ENCODE data around the gene NSD2. TPM values are rescaled to one million over a fixed set of nuclear protein-coding genes. Genes with fewer than 3 reads are reported as not detected.

NSD2 gene
- total RNA-seq, 1 donor from 2014 or later = 176 TPM

DNA sequence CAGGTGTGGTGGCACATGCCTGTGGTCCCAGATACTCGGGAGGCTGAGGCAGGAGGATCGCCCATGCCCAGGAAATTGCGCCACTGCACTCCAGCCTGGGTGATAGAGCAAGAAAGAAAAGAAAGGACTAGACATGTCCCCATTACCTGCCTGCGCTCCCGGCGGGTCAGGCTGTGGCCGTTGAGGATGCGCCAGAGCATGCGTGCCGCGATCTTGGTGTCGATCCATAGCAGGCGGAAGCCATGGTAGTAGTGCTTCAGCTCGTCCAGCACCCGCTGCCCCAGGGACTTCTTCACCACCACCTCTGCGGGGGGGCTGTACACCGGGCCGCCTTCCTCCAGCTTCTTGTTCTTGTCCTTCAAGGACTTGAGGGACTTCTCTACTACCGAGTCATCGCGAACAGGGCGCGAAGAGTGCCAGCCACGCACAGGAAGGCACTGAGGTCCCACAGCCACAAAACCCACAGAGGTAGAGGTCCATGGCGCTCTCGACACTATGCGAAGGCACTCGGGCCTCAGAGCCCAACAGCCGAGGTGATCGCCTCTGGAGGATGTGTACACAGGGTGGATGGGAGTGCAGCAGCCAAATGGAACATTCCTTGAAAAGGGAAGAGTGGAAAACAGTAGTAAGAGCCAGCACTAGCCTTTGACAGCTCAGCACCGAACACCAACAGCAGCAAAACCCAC is 29.8 kb upstream of the NSD2 start:
- H3K9me3 ChIP-seq (ENCODE audit: low read depth) = no peaks in the 10 kb centered on the region
- peak overlapping the region; percentile 46 for H3K27ac Mint-ChIP-seq
- peaks cover 24% of the 10 kb centered on the region for H3K36me3 Mint-ChIP-seq
- H3K4me2 ChIP-seq = no peak overlapping the region
- H3K27me3 ChIP-seq = no peaks in the 10 kb centered on the region
- H3K27me3 Mint-ChIP-seq (ENCODE audit: insufficient read depth, low read depth) = no peaks in the 10 kb centered on the region
- no peaks in the 10 kb centered on the region for H3K79me2 ChIP-seq (ENCODE audit: low read depth)
- no peaks in the 10 kb centered on the region for H3K9me3 Mint-ChIP-seq
- no peak overlapping the region for H3K27ac ChIP-seq
- TF ChIP-seq EZH2 (IDR thresholded peaks at IDR 0.05) (no peak), EZH2phosphoT487 (IDR thresholded peaks at IDR 0.05) (no peak)
- TF ChIP-seq, protein P1, sequence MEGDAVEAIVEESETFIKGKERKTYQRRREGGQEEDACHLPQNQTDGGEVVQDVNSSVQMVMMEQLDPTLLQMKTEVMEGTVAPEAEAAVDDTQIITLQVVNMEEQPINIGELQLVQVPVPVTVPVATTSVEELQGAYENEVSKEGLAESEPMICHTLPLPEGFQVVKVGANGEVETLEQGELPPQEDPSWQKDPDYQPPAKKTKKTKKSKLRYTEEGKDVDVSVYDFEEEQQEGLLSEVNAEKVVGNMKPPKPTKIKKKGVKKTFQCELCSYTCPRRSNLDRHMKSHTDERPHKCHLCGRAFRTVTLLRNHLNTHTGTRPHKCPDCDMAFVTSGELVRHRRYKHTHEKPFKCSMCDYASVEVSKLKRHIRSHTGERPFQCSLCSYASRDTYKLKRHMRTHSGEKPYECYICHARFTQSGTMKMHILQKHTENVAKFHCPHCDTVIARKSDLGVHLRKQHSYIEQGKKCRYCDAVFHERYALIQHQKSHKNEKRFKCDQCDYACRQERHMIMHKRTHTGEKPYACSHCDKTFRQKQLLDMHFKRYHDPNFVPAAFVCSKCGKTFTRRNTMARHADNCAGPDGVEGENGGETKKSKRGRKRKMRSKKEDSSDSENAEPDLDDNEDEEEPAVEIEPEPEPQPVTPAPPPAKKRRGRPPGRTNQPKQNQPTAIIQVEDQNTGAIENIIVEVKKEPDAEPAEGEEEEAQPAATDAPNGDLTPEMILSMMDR (IDR thresholded peaks at IDR 0.05) = no peak
- H3F3A ChIP-seq (ENCODE audit: low read depth) = no peaks in the 10 kb centered on the region
- H3K4me3 ChIP-seq = no peak overlapping the region
- peaks cover 5% of the 10 kb centered on the region for H3K4me1 Mint-ChIP-seq
- H3K4me3 Mint-ChIP-seq = no peak overlapping the region
- H3K4me1 ChIP-seq = no peaks in the 10 kb centered on the region
- peaks cover 6% of the 10 kb centered on the region for H4K20me1 ChIP-seq (ENCODE audit: low read depth)
- H3K9ac ChIP-seq = no peak overlapping the region
- no peaks in the 10 kb centered on the region for H3K36me3 ChIP-seq
- H2AFZ ChIP-seq (replicated peaks) = no peak overlapping the region
- DNase-seq (ENCODE audit: low spot score) = no peak

DNA sequence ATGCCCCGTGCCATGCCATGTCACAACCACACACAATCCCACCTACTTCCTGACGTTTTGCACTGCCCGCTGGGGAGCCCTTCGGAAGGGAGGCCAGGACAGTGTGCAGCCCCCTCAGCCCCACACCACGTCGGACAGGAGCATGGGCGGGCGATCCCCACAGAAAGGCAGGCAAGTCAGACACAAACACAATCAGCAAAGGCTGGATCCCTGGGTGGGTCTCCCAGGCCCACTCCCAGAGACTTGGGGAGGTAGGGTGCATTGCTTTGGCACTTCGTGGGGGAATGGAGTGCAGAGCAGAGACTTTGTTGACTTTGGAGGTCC is 29.3 kb upstream of the NSD2 start:
- TF ChIP-seq, protein P1 (IDR thresholded peaks at IDR 0.05) = no peak
- no peak for TF ChIP-seq EZH2 (IDR thresholded peaks at IDR 0.05)
- TF ChIP-seq EZH2phosphoT487 (IDR thresholded peaks at IDR 0.05) = no peak
- H3K4me3 Mint-ChIP-seq = no peak overlapping the region
- no peak overlapping the region for H3K27ac Mint-ChIP-seq
- H3K27me3 Mint-ChIP-seq (ENCODE audit: insufficient read depth, low read depth) = no peaks in the 10 kb centered on the region
- DNase-seq (ENCODE audit: low spot score) = no peak
- no peaks in the 10 kb centered on the region for H3K27me3 ChIP-seq
- H3K4me1 ChIP-seq = no peaks in the 10 kb centered on the region
- no peak overlapping the region for H3K9ac ChIP-seq
- H3K36me3 ChIP-seq = no peaks in the 10 kb centered on the region
- H3K4me2 ChIP-seq = no peak overlapping the region
- peaks cover 26% of the 10 kb centered on the region for H3K36me3 Mint-ChIP-seq
- no peaks in the 10 kb centered on the region for H3F3A ChIP-seq (ENCODE audit: low read depth)
- no peaks in the 10 kb centered on the region for H3K9me3 Mint-ChIP-seq
- H2AFZ ChIP-seq (replicated peaks) = no peak overlapping the region
- no peak overlapping the region for H3K4me3 ChIP-seq
- peaks cover 5% of the 10 kb centered on the region for H3K4me1 Mint-ChIP-seq
- no peaks in the 10 kb centered on the region for H3K9me3 ChIP-seq (ENCODE audit: low read depth)
- no peaks in the 10 kb centered on the region for H3K79me2 ChIP-seq (ENCODE audit: low read depth)
- H4K20me1 ChIP-seq (ENCODE audit: low read depth) = peaks cover 6% of the 10 kb centered on the region
- H3K27ac ChIP-seq = no peak overlapping the region

DNA sequence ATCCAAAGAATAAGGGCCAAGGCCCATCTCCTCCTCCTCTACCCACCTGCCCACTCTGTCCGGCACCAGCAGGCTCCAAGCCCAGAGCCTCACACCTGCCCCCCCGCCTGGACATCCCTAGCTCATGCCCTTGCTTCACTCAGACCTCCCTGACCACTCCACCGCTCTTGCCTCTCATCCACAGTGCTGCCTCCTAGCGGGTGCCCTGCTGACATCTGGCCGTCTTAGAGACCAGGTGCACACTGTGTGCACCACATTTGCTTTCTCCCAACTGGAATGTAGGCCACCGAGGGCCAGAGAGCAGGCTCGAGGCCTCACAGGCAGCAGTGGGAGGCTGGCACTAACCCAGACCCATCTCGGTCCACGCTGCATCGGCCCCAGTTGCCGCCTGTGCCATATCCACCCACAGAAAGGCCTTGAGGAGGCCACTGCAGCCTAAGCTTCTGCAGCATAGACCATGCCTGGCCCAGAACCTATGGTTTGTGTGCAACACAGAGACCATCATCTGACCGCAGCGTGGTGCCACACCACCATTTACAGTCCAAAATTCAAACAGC is 28.8 kb upstream of the NSD2 start:
- Histone ChIP-seq H3K9ac (no peak overlapping the region), H3K79me2 (ENCODE audit: low read depth) (no peaks in the 10 kb centered on the region), H3K9me3 (ENCODE audit: low read depth) (no peaks in the 10 kb centered on the region), H3K27ac (no peak overlapping the region), H4K20me1 (ENCODE audit: low read depth) (peaks cover 6% of the 10 kb centered on the region), H3F3A (ENCODE audit: low read depth) (no peaks in the 10 kb centered on the region), H2AFZ (replicated peaks) (no peak overlapping the region), H3K36me3 (no peaks in the 10 kb centered on the region), H3K4me3 (no peak overlapping the region), H3K4me1 (no peaks in the 10 kb centered on the region), H3K27me3 (no peaks in the 10 kb centered on the region), H3K4me2 (no peak overlapping the region)
- TF ChIP-seq, protein P1 (IDR thresholded peaks at IDR 0.05) = no peak
- TF ChIP-seq EZH2 (IDR thresholded peaks at IDR 0.05) (no peak), EZH2phosphoT487 (IDR thresholded peaks at IDR 0.05) (no peak)
- peaks cover 4% of the 10 kb centered on the region for H3K4me1 Mint-ChIP-seq
- H3K9me3 Mint-ChIP-seq = no peaks in the 10 kb centered on the region
- no peak overlapping the region for H3K27ac Mint-ChIP-seq
- DNase-seq (ENCODE audit: low spot score) = peak; percentile 13
- peaks cover 25% of the 10 kb centered on the region for H3K36me3 Mint-ChIP-seq
- no peaks in the 10 kb centered on the region for H3K27me3 Mint-ChIP-seq (ENCODE audit: insufficient read depth, low read depth)
- H3K4me3 Mint-ChIP-seq = no peak overlapping the region
